Body of pancreas (tissue), 4 donors: ENCODE data around the gene ZNF862. TPM values are rescaled to one million over a fixed set of nuclear protein-coding genes. Genes with fewer than 3 reads are reported as not detected.

Experiments
- ATAC-seq: fragments of 150-250 bp; one replicate; pipeline ENCODE4 v1.9.1; 2016
- DNase-seq, 4 donors: peaks; one replicate each; pipeline ENCODE4 v3.0.0-alpha.2; 2019
- H3K27ac ChIP-seq, 4 donors: fragments of 200-600 bp; sonication (generic); 1 replicate in 3 of 4; 2 replicates in 1 of 4; pipeline versions ENCODE4 v1.5.1 to v1.6.1; 2016 to 2019; ENCODE audit warnings: mild to moderate bottlenecking in 1 of 4, mixed read lengths in 1 of 4, moderate library complexity in 1 of 4
- H3K27me3 ChIP-seq, 2 donors: fragments of 200-600 bp; sonication (generic); one replicate each; pipeline ENCODE4 v1.6.0; 2016; ENCODE audit warnings: mild to moderate bottlenecking in 1 of 2
- H3K36me3 ChIP-seq, 2 donors: fragments of 200-600 bp; sonication (generic); replicated peaks in 1 of 2; 2 replicates each; pipeline ENCODE4 v1.5.1; 2016; ENCODE audit warnings: low read depth in 2 of 2; ENCODE audit not compliant: insufficient read depth in 1 of 2
- H3K4me1 ChIP-seq: fragments of 200-600 bp; sonication (generic); one replicate; pipeline ENCODE4 v1.6.0; 2016
- H3K4me3 ChIP-seq, 2 donors: fragments of 200-600 bp; sonication (generic); 1 replicate in 1 of 2; 2 replicates in 1 of 2; pipeline ENCODE4 v1.5.1; 2016 to 2019
- H3K9me3 ChIP-seq, 3 donors: fragments of 200-600 bp; sonication (generic); 1 replicate in 2 of 3; 2 replicates in 1 of 3; pipeline ENCODE4 v1.5.1; 2016
- CTCF ChIP-seq, 7 experiments: fragments of 450-650 bp in 4 of 7; fragments of 200-600 bp in 3 of 7; sonication (generic) in 3 of 7; IDR thresholded peaks; one replicate each; pipeline ENCODE4 v1.5.1; 2016 to 2019; ENCODE audit warnings: antibody characterized with exemption in 7 of 7
- POLR2A ChIP-seq, 3 donors: fragments of 450-650 bp; IDR thresholded peaks; one replicate each; pipeline ENCODE4 v1.6.1; 2016; ENCODE audit warnings: antibody characterized with exemption in 3 of 3, mild to moderate bottlenecking in 2 of 3
- WGBS, 2 donors: methylation state at CpG; one replicate each; pipeline ENCODE4 v1.1.5; 2017; 5-methylcytosine and 5-hydroxymethylcytosine counted together
- intact Hi-C: fragments of 100-400 bp; cut with DNase I; formaldehyde crosslinking; loops from one replicate; pipeline ENCODE4 v1.15.1; 2023
- total RNA-seq, 2 donors: library from RNA; depleted of rRNA; stranded (reverse); fragments of >200 nt; gene quantifications; one replicate each; pipeline ENCODE4 v1.1.0, GENCODE V29; 2016

The ZNF862 gene
- total RNA-seq, 2 donors from 2014 or later, result 10.9 to 18.8 TPM

GRCh38 chr7:149851449-149851848 lies 13.3 kb downstream of the ZNF862 start:
- no peaks in the 10 kb centered on the region for H3K9me3 ChIP-seq
- TF ChIP-seq CTCF (IDR thresholded peaks at IDR 0.05), result no peak
- no peak for TF ChIP-seq POLR2A (IDR thresholded peaks at IDR 0.05)
- H3K36me3 ChIP-seq, result no peaks in the 10 kb centered on the region
- intact Hi-C loops, result no loop called here
- 82 to 85% methylated on average over 9 of the region's 9 CpGs for WGBS, 2 donors
- H3K27me3 ChIP-seq, result no peaks in the 10 kb centered on the region
- H3K4me3 ChIP-seq, result no peak overlapping the region
- no peak for DNase-seq
- H3K27ac ChIP-seq, result no peak overlapping the region
- peaks cover 19% of the 10 kb centered on the region for H3K4me1 ChIP-seq
- no peak for ATAC-seq

GRCh38 chr7:149853157-149853556 lies 15.0 kb downstream of the ZNF862 start:
- no peak overlapping the region for H3K27ac ChIP-seq
- WGBS, 2 donors, result 93 to 96% methylated on average over 9 of the region's 9 CpGs
- intact Hi-C loops, result no loop called here
- no peak for ATAC-seq
- H3K9me3 ChIP-seq, result no peaks in the 10 kb centered on the region
- H3K27me3 ChIP-seq, result no peaks in the 10 kb centered on the region
- H3K4me3 ChIP-seq, result no peak overlapping the region
- no peak for TF ChIP-seq POLR2A (IDR thresholded peaks at IDR 0.05)
- no peak for TF ChIP-seq CTCF (IDR thresholded peaks at IDR 0.05)
- no peaks in the 10 kb centered on the region for H3K36me3 ChIP-seq
- peaks cover 19% of the 10 kb centered on the region for H3K4me1 ChIP-seq
- no peak for DNase-seq

GRCh38 chr7:149854611-149855360 lies 16.6 kb downstream of the ZNF862 start:
- H3K27ac ChIP-seq, result peak overlapping the region in 3 of 4 donors; percentile 38 to 70 (median 52)
- H3K4me1 ChIP-seq, result peaks cover 19% of the 10 kb centered on the region
- intact Hi-C loops, result no loop called here
- H3K9me3 ChIP-seq, result no peaks in the 10 kb centered on the region
- no peaks in the 10 kb centered on the region for H3K27me3 ChIP-seq
- no peak for TF ChIP-seq CTCF (IDR thresholded peaks at IDR 0.05)
- no peak for TF ChIP-seq POLR2A (IDR thresholded peaks at IDR 0.05)
- WGBS, 2 donors, result 29 to 59% methylated on average over 5 to 13 of the region's 13 CpGs
- DNase-seq (peak; percentile 79 to 92 (median 89)), ATAC-seq (peak; percentile 90)
- H3K4me3 ChIP-seq, result no peak overlapping the region
- peaks cover 0 to 3% of the 10 kb centered on the region in 2 donors for H3K36me3 ChIP-seq

- WGBS, 2 donors, result 68 to 78% methylated on average over 15 to 16 of the region's 16 CpGs
- no peak for TF ChIP-seq POLR2A (IDR thresholded peaks at IDR 0.05)
- no peak for TF ChIP-seq CTCF (IDR thresholded peaks at IDR 0.05)
- H3K27me3 ChIP-seq, result no peaks in the 10 kb centered on the region
- H3K9me3 ChIP-seq, result no peaks in the 10 kb centered on the region
- peaks cover 0 to 3% of the 10 kb centered on the region in 2 donors for H3K36me3 ChIP-seq
- intact Hi-C loops, result no loop called here
- ATAC-seq (no peak), DNase-seq (peak in 2 of 4 donors; percentile 38 to 47)
- peak overlapping the region in 3 of 4 donors; percentile 38 to 70 (median 52) for H3K27ac ChIP-seq
- no peak overlapping the region for H3K4me3 ChIP-seq
- H3K4me1 ChIP-seq, result peaks cover 19% of the 10 kb centered on the region
These were observed 17.5 kb downstream of the ZNF862 start for GRCh38 chr7:149855361-149856305.
